IPS DF 19.7 (cell line): ENCODE results near the gene C20orf173.
A peak's percentile ranks its signal among the peaks of the same experiment; 100 is the strongest.

ENCODE experiments used
- DNase-seq: peaks from one replicate; pipeline ENCODE4 v3.0.0-alpha.2; 2013; ENCODE audit warnings: low read depth, low spot score

The C20orf173 gene

GRCh38 chr20:35506872-35507638, 22.4 kb downstream of the C20orf173 start:
- DNase-seq, result no peak

DNA sequence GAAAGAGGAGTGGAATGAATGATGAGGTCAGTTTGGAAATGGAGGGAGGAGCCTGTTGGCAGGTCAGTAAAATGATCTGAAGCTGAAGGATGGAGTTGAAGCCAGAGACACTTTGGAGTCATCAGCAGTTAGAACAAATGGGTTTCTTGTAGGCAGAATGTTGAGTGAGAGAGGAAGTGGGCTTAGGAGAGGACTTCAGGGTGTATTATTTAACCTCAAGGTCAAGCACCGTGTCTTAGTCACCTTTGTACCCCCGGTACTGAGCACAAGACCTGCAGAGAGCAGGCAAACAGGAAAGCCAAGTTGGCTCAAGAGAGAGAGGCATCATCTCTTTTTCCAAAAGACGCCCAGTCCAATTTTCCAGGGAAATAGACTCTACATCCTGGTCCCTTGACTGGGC, 23.3 kb downstream of the C20orf173 start:
- DNase-seq, result no peak

DNA sequence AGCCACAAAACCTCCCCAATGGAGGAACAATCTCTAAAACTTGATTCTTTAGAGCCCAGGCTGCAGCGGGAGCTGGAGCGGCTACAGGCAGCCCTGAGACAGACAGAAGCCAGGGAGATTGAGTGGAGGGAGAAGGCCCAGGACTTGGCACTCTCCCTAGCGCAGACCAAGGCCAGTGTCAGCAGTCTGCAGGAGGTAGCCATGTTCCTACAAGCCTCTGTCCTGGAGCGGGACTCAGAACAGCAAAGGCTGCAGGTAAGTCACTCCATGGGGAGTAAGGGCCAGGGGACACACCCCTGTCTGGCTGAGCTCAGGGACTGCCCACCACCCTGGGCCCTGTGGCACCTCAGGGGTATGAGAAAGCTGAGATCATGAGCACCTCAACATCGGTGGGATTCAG, 24.7 kb downstream of the C20orf173 start:
- no peak for DNase-seq

- no peak for DNase-seq
Measured at GRCh38 chr20:35503841-35504561, 25.5 kb downstream of the C20orf173 start.

DNA sequence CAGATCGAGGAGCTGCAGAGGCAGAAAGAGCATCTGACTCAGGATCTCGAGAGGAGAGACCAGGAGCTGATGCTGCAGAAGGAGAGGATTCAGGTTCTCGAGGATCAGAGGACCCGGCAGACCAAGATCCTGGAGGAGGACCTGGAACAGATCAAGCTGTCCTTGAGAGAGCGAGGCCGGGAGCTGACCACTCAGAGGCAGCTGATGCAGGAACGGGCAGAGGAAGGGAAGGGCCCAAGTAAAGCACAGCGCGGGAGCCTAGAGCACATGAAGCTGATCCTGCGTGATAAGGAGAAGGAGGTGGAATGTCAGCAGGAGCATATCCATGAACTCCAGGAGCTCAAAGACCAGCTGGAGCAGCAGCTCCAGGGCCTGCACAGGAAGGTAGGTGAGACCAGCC, 26.2 kb downstream of the C20orf173 start:
- DNase-seq, result no peak

DNA sequence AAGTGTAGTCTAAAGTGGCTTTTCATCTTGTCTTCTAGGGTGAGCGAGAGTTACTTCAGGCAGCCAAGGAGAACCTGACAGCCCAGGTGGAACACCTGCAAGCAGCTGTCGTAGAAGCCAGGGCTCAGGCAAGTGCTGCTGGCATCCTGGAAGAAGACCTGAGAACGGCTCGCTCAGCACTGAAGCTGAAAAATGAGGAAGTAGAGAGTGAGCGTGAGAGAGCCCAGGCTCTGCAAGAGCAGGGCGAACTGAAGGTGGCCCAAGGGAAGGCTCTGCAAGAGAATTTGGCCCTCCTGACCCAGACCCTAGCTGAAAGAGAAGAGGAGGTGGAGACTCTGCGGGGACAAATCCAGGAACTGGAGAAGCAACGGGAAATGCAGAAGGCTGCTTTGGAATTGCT, 27.1 kb downstream of the C20orf173 start:
- no peak for DNase-seq

DNA sequence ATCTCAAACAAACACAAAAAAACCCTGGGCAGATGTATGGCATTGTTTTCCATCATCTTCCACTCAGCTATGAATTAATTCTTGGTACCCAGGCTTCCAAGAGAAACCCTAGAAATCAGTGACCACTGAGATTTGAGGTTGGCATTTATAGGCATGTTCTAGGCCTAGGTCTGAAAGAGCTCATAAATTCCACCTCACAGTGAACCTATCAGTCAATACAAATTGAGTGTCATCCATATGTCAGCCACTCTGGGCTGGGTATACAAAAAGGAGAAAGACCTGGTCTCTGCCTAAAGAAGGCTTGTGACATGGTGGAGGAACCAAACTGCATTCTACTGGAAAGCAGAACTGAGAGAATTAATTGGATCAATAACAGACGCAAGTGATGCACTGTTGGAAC, 30.2 kb downstream of the C20orf173 start:
- DNase-seq, result no peak

GRCh38 chr20:35497780-35498189, 31.7 kb downstream of the C20orf173 start:
- no peak for DNase-seq

DNA sequence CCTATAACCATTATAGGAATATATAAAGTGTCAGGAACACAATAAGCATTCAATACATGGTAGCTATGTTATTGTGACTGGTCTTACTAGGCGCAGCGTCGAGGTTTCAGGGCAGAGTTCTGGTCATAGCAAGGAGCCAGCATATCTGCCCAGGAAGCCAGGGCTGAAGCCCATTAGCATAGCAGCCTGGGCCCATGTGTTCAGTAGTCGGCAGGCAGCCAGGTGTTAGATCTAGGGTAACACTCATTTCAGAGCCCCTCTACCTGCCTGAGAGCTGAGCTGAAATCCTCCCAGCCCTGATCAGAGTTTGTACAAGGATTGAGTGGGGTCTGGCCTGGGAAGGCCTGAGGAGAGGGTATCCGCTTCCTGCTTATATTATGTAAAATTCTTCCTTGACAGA, 32.1 kb downstream of the C20orf173 start:
- DNase-seq, result no peak

GRCh38 chr20:35496481-35496880, 33.0 kb downstream of the C20orf173 start:
- DNase-seq, result no peak

DNA sequence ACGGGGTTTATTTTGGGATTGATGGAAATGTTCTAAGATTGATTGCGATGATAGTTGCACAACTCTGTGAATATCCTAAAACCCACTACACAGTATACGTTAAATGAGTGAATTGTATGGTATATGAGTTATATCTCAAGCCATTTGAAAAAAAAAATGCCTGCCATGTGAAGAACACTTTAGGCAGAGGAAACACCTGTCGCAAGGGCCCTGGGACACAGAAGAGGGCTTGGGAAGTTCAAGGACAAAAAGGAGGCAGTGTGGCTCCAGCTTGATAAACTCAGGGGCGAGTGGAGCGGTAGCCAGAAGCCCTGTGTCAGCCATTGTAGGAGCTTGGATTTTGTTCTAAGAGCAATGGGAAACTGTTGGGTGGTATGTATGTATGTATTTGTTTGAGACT, 37.1 kb downstream of the C20orf173 start:
- DNase-seq, result no peak

GRCh38 chr20:35491823-35492222, 37.6 kb downstream of the C20orf173 start:
- DNase-seq, result no peak

DNA sequence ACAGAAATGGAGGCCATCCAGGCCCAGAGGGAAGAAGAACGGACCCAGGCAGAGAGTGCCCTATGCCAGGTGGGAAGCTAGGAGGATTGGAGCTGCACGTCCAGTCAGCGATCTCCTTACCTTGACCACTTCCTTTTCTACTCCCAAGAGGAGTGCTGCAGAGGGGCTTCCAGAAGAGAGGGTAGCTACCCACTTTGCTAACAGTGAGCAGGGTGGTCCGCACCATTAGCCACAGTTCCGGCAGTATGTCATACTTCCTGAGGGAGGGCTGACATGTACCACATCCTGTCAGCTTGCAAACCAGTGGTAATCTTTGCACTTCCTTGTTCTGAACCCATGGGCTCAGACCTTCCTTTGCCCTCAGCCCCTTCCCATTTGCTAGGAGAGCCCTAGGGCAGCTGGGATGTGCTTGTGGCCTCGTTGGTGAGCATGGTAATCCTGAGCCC, 38.7 kb downstream of the C20orf173 start:
- no peak for DNase-seq

- DNase-seq, result no peak
Measured at GRCh38 chr20:35489717-35490116, 39.7 kb downstream of the C20orf173 start.

- DNase-seq, result no peak
Measured at GRCh38 chr20:35487479-35487878, 42.0 kb downstream of the C20orf173 start.

DNA sequence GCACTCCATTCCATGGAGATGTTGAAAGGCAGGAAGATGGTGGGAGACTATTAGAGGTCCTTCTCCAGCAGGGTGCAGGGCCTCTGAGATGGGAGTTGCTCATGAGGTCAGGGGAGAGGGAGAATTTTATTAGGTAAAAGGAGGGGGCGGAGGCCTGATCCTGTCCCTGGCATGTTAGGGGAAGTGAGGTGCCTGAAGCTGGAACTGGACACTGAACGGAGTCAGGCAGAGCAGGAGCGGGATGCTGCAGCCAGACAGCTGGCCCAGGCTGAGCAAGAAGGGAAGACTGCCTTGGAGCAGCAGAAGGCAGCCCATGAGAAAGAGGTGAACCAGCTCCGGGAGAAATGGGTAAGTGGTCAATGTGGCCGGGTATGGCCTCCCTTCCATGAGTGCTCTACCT, 49.7 kb downstream of the C20orf173 start:
- DNase-seq, result no peak

GRCh38 chr20:35478804-35479472, 50.5 kb downstream of the C20orf173 start:
- peak; percentile 9 for DNase-seq
